Amniotic epithelial cell (primary cell): Measurements from ENCODE around the gene NOS3.
A peak's percentile ranks its signal among the peaks of the same experiment; 100 is the strongest.

Source experiments
- DNase-seq: peaks from one replicate; pipeline ENCODE4 v3.0.0-alpha.2; 2010; ENCODE audit warnings: low read depth

The NOS3 gene

GRCh38 chr7:150964593-150965111 lies 26.2 kb upstream of the NOS3 start:
- no peak for DNase-seq

DNA sequence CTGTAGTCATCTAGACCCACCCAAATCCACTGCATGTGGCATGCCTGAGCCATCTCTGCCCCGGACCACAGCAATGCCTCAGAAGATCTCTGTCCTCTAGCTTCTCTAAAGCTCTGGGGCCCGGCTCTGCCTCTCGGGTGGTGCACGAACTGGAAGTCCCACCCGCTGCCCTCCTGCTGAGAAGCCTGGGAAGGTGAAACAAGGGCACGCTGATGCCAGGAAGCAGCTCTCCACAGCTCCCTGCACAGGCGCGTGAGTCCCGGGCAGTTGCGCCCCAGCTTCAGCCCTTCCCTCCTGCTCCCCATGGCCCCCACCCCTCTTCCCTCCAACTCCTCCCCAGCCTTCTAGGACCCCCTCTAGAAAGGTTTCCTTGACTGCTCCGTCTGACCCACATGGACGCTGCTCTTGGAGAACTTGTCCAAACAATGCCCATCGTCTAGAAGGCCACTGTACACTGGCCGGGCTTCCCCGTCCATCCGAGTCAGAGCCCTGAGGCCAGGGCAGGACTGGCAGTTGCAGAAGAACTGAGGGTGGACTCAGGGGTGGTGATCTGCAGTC lies 25.5 kb upstream of the NOS3 start:
- DNase-seq = no peak

DNA sequence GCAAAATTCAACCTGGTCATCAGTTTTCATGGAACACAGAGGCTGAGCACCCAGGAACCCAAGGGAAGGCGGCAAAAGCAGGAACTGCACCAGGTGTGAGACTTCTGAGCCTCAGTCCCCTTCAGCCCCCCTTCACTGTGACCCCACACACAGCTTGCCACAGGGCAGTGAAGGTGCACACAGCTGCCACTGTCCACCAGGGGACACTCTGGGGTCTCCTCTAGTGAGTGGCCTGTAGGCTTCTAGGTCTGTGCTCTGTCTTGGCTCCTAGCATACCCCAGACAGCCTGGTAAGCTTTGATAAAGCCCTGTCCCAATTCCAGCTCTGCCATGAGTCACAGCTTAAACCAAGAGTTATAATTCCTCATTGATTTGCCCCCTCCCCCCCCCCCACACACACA lies 24.8 kb upstream of the NOS3 start:
- DNase-seq = no peak

DNA sequence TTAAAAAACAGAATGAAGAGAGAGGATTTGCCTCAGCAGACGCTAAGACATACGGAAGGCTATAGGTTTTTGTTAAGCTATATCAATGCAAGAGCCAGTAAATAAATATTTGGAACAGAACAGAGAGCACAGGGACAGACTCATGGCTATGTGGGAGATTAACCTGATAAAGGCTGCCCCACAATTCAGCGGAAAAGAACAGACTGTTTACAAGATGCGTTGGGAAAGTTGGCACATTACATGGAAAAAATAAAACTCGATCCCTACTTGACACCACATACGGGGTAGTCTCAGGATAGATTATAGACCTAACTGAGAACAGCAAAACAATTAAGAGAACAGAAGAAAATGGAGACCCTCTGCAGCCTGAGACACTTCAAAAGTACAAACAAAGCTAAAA lies 23.5 kb upstream of the NOS3 start:
- no peak for DNase-seq

DNA sequence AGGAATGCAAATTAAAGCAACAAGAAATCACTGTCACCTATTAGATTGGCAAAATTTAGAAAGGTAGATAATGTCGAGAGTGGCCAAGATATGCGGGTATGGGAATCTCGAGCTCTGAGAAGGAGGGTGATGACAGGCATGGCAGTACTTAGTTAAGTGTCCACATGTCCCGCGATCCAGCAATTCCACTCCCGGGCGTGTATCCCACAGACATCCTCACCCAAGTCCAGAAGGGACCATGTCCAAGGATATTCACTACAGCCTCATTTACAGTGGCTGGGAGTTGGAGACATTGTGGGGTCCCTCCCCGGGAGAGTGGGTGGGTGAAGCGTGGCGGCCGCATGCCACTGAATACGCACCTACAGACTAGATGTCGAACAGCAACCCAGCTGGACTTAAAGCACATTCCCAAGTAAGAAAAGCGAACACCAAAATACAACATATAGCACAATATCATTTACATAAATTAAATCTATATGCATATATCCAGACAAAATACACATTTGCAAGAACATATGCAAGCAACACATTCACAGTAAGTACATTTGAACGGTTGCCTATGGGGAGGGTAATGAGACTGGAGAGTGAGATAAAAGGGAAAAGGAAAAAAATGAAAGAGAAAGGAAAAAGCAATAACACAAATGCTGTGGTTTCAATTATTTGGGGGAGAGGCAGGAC lies 22.6 kb upstream of the NOS3 start:
- no peak for DNase-seq

DNA sequence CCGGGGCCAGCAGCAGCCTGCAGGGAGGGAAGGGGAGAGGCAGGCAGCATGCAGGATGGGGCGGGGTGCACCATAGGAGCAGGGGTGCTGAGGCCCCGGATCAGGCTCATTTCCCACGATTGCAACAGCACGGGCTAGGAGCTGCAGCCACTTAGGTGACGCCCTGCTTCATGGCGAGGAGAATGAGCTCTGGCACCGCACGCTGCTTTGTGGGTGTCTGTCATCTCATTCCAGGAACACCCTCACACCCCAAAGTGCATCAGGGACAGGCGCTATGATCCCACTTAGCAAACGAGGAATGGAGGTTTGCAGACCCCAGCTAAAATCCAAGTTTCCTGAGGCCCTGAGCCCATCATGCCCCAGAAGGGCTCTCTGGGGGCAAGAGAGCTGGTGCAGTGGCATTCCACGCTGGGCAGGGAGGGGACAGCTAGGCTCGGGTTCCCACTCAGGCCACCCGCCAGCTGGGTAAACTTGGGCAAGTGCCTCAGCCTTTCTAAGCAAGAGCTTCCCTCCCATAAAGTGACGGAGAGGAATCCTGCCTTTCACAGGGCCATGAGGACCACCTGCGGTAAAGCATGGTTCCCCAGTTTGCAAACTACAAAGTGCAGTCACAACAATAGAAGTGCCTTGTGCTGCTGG lies 22.0 kb upstream of the NOS3 start:
- DNase-seq = no peak

- no peak for DNase-seq
Measured at GRCh38 chr7:150969475-150969874, 21.3 kb upstream of the NOS3 start.

- no peak for DNase-seq
Measured at GRCh38 chr7:150970424-150970823, 20.4 kb upstream of the NOS3 start.

DNA sequence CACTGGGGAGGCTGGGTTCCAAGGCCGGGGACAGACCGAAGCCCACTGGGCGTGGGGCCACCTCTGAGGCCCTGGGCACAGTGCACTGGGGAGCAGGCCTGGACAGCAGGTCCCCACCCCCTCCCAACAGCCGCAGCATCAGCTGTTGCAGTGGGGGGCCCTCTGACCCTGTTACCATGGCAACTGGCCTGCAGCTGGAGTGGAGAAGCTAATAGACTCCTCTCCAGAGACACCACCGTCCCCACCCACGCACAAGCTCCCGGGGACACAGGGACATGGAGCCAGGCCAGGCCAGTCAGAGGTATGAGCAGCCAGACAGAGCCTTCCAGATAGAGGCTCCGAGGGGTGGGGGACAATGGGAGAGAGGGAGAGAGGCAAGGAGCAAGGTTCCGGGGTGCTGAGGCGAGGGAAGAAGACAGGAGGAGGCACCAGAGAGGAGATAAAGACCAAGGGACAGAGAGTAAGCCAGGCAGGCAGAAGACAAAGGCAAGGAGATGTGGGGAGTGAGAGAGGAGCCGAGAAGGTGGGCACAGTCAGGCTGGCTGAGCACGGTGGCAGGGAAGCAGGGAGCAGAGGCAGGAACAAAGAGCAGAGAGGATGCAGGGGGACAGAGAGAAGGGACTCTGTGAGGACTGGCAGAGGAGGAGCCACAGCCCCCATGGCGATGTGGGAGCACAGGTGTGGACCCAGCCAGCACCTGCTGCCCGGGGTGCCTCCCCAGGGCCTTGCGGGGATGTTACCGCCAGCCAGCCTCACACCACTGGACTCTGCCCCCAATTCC lies 19.4 kb upstream of the NOS3 start:
- no peak for DNase-seq

- peak; percentile 47 for DNase-seq
Measured at GRCh38 chr7:150972023-150972468, 18.8 kb upstream of the NOS3 start.

- no peak for DNase-seq
Measured at GRCh38 chr7:150972741-150973140, 18.1 kb upstream of the NOS3 start.

- no peak for DNase-seq
Measured at GRCh38 chr7:150973571-150974451, 17.0 kb upstream of the NOS3 start.

DNA sequence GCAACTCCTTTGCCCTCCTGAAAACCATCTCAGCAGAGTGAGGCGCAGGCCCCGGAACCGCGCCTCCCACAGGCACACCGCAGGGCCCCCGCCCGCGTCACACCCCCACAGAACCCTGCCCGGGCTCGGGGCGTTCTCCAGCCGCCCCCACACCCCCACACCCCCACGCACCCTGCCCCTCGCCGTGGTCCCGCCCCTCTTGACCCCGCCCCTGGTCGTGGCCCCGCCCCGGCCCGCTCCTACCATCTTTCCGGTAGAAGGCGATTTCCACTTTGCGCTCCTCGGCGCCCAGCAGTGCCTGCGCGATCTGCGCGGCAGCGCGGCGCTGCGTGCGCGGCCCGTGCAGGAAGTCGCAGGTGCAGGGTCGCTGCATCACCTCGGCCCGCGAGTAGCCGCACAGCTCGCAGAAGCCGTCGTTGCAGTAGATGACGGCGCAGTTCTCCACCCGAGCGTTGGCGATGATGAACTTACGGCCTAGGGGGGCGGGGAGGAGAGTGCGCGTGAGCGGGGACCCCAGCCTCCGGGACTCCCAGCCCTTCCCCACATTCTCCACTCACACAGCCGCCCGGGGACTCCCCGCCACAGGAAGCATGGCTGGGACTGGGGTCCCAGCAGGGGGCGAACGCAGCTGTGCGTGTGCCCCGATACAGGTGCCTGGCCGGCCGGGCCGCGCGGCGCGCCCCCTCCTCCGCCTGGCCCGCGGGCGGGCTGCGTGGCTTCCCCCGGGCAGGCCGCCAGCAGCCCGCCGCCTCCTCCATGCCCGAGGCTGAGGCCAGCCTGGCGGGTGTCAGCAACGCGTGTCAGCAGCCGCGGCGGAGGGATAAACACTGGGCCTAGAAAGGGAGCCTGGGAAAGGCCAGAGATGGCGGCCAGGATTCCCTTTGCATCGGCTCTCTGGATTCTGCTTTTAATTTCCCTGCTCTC lies 16.1 kb upstream of the NOS3 start:
- no peak for DNase-seq

GRCh38 chr7:150975536-150976319 lies 15.1 kb upstream of the NOS3 start:
- DNase-seq = no peak

DNA sequence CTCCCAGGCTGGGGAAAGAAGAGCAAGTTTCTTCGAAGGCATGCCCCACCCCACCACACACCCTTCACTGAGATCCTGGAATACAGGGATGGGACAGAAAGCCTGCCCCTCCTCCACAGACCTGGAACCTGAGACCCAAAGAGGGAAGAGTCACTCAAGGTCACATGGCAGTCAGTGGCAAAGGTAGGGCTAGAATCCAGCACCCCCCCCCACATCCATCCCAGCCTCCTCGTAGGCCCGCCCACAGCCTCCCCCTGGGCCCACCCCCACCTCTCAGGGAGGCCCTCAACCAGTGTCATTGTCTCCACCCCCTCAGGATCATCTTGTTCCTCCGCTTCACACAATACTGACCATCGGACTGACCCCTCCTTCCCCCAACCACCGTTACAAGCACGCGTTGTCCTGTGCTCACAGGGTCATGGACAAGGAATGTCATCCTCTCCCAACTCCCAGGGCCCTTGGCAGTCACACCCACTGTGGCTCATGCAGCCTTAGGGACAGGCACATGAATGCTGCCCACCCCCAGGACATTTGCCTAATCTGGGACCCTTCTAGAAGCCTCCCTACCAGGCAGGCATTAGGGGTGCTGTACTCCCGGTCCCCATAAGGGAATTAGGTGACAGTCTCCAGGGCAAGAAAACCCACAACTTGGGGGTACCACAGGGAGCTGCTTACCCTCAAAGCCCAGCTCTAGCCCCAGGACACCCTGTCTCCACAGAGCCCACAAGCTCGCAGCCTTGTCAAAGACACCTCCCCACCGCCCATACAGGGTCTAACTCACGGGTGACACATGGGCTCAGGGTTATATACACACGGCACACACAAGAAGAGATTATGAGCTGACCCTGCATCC lies 14.1 kb upstream of the NOS3 start:
- no peak for DNase-seq

DNA sequence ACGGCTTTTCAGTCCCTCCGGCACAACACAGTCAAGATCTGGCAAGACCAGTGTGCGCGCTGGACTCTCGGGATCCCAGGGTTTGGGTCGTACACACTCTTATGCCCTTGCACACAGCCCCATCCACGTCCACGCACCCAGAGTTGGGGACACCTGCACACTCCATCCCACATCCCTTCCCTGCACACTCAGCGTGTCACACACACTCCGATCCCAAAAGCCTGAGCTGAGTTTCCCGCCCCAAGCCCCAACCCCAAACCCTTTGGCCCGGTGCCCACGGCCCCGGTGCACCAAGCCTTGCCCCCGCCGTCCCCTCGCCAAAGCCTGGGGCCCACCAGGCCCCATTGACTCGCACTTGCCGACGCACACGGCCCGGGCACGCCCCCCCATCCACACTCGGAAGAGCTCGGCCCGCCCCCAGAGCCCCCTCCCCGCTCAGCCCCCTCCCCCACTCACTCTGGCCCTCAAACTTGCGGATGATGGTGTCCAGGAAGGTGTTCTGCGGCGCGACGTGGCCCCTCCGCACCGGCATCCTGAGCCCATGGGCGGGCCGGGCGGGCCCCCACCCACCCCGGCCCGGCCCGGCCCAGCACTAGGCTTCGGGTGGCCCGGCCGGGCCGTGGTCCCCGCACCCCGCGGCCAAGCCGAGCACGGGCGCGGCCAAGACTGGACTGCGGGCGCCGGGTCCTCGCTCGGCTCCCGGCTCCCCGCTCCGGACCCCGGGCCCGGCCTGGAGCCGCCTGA lies 13.3 kb upstream of the NOS3 start:
- no peak for DNase-seq

- no peak for DNase-seq
Measured at GRCh38 chr7:150978126-150978789, 12.6 kb upstream of the NOS3 start, which contains the start of gene KCNH2. Gene KCNH2 (minus strand): TSS chr7:150978321. CDS start chr7:150977913, 408 bp downstream.
